ENCODE results near the gene SLC25A13. TPM values are rescaled to one million over a fixed set of nuclear protein-coding genes. Genes with fewer than 3 reads are reported as not detected.

Gene SLC25A13
- total RNA-seq, 1 experiment from 2014 or later, result 19.5 TPM

GRCh38 chr7:96088579-96088978 lies 233.3 kb downstream of the SLC25A13 start:
- peaks cover 50% of the 10 kb centered on the region for H3K4me1 ChIP-seq (ENCODE audit: insufficient read depth, low read length)
- POLR2A ChIA-PET (ENCODE audit: unreplicated experiment), result interaction anchor here (0.6 kb wide), 3 partner anchors 12 to 1000 kb away, joined by 3 to 5 read pairs (median 3); no protein-coding TSS in a partner anchor
- ATAC-seq (peak; percentile 78), DNase-seq (peak; percentile 83)
- H3K4me3 ChIP-seq (ENCODE audit: low read length), result peak overlapping the region; percentile 40
- no peaks in the 10 kb centered on the region for H3K27me3 ChIP-seq (ENCODE audit: low read length)
- H3F3A ChIP-seq (ENCODE audit: low read length, unreplicated experiment), result no peaks in the 10 kb centered on the region
- intact Hi-C loops (cut with micrococcal nuclease), result loop anchor here (5.0 kb wide), 3 partner anchors 129 to 459 kb away; partner anchors contain the start of gene SLC25A13
- CTCF ChIA-PET, result interaction anchor here (0.6 kb wide), 1 partner anchor 214 kb away, joined by 3 read pairs; no protein-coding TSS in a partner anchor
- H3K36me3 ChIP-seq (ENCODE audit: low read depth, low read length), result no peaks in the 10 kb centered on the region
- peak overlapping the region; percentile 78 for H3K27ac ChIP-seq (ENCODE audit: low read length)
- no peaks in the 10 kb centered on the region for H4K20me1 ChIP-seq (ENCODE audit: low read length)
- no peaks in the 10 kb centered on the region for H3K79me2 ChIP-seq (ENCODE audit: low read length)
- H3K9me3 ChIP-seq (ENCODE audit: low read length), result no peaks in the 10 kb centered on the region
- H3K9ac ChIP-seq (ENCODE audit: low read length), result peak overlapping the region; percentile 54; the same call in 1 of the 2 replicates
- BruUV-seq (replicated peaks), result no TSS peak
- no peaks in the 10 kb centered on the region for H3K9me2 ChIP-seq (replicated peaks; ENCODE audit: low read length)
- peak overlapping the region; percentile 80 for H3K4me2 ChIP-seq (ENCODE audit: low read length)
- H2AFZ ChIP-seq (ENCODE audit: low read length), result no peak overlapping the region
- TF ChIP-seq EZH2phosphoT487 (IDR thresholded peaks at IDR 0.05; ENCODE audit: borderline replicate concordance, low read length) (no peak), EZH2 (IDR thresholded peaks at IDR 0.05; ENCODE audit: low read length, unreplicated experiment) (no peak)
- TF ChIP-seq, protein P1, sequence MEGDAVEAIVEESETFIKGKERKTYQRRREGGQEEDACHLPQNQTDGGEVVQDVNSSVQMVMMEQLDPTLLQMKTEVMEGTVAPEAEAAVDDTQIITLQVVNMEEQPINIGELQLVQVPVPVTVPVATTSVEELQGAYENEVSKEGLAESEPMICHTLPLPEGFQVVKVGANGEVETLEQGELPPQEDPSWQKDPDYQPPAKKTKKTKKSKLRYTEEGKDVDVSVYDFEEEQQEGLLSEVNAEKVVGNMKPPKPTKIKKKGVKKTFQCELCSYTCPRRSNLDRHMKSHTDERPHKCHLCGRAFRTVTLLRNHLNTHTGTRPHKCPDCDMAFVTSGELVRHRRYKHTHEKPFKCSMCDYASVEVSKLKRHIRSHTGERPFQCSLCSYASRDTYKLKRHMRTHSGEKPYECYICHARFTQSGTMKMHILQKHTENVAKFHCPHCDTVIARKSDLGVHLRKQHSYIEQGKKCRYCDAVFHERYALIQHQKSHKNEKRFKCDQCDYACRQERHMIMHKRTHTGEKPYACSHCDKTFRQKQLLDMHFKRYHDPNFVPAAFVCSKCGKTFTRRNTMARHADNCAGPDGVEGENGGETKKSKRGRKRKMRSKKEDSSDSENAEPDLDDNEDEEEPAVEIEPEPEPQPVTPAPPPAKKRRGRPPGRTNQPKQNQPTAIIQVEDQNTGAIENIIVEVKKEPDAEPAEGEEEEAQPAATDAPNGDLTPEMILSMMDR (conservative IDR thresholded peaks at IDR 0.05; ENCODE audit: low read depth, low read length), result no peak

GRCh38 chr7:96085953-96086352 lies 235.9 kb downstream of the SLC25A13 start:
- H3K27ac ChIP-seq (ENCODE audit: low read length), result no peak overlapping the region; the same call in 1 of the 2 replicates
- no TSS peak for BruUV-seq (replicated peaks)
- H3K9me3 ChIP-seq (ENCODE audit: low read length), result no peaks in the 10 kb centered on the region
- H3K4me3 ChIP-seq (ENCODE audit: low read length), result no peak overlapping the region
- ATAC-seq (no peak), DNase-seq (no peak)
- POLR2A ChIA-PET (ENCODE audit: unreplicated experiment), result no interaction called here
- CTCF ChIA-PET, result no interaction called here
- no peaks in the 10 kb centered on the region for H4K20me1 ChIP-seq (ENCODE audit: low read length)
- H3K4me1 ChIP-seq (ENCODE audit: insufficient read depth, low read length), result peaks cover 37% of the 10 kb centered on the region
- peak overlapping the region; percentile 50; the same call in 1 of the 2 replicates for H3K4me2 ChIP-seq (ENCODE audit: low read length)
- no peaks in the 10 kb centered on the region for H3K27me3 ChIP-seq (ENCODE audit: low read length)
- no peaks in the 10 kb centered on the region for H3K79me2 ChIP-seq (ENCODE audit: low read length)
- H3K36me3 ChIP-seq (ENCODE audit: low read depth, low read length), result no peaks in the 10 kb centered on the region
- TF ChIP-seq EZH2phosphoT487 (IDR thresholded peaks at IDR 0.05; ENCODE audit: borderline replicate concordance, low read length) (no peak), EZH2 (IDR thresholded peaks at IDR 0.05; ENCODE audit: low read length, unreplicated experiment) (no peak)
- TF ChIP-seq, protein P1 (conservative IDR thresholded peaks at IDR 0.05; ENCODE audit: low read depth, low read length), result no peak
- intact Hi-C loops (cut with micrococcal nuclease), result loop anchor here (5.0 kb wide), 3 partner anchors 131 to 461 kb away; partner anchors contain the start of gene SLC25A13
- H3F3A ChIP-seq (ENCODE audit: low read length, unreplicated experiment), result no peaks in the 10 kb centered on the region
- no peak overlapping the region for H2AFZ ChIP-seq (ENCODE audit: low read length)
- no peak overlapping the region for H3K9ac ChIP-seq (ENCODE audit: low read length)
- no peaks in the 10 kb centered on the region for H3K9me2 ChIP-seq (replicated peaks; ENCODE audit: low read length)
